ENCODE data around the gene ATPAF1. TPM values are rescaled to one million over a fixed set of nuclear protein-coding genes. Genes with fewer than 3 reads are reported as not detected.

Gene ATPAF1
- polyA plus RNA-seq, 1 experiment, result 85.6 TPM

GRCh38 chr1:46607345-46608130 is 60.6 kb downstream of the ATPAF1 start:
- CTCF ChIA-PET, result interaction anchor here (0.6 kb wide), 1 partner anchor 203 kb away, joined by 3 read pairs; no protein-coding TSS in a partner anchor
- H3K9me3 ChIP-seq (ENCODE audit: control insufficient read depth, insufficient read depth, low read length), result no peaks in the 10 kb centered on the region; the same call in 1 of the 2 replicates
- POLR2A ChIA-PET, result no interaction called here

GRCh38 chr1:46606255-46606965 is 61.8 kb downstream of the ATPAF1 start:
- DNase-seq (ENCODE audit: low read depth, low spot score), result no peak

More at GRCh38 chr1:46607345-46608130, 60.6 kb downstream of the ATPAF1 start:
- DNase-seq (ENCODE audit: low read depth, low spot score), result no peak
- no peaks in the 10 kb centered on the region for H3K27me3 ChIP-seq (ENCODE audit: control insufficient read depth, insufficient read depth, low read length)
- no peak overlapping the region for H3K27ac ChIP-seq (ENCODE audit: low read depth, low read length)
- no peak for TF ChIP-seq CTCF (IDR thresholded peaks at IDR 0.05; ENCODE audit: low read depth, low read length)
- H3K4me3 ChIP-seq (ENCODE audit: low read depth, low read length), result no peak overlapping the region

GRCh38 chr1:46605232-46605631 is 62.9 kb downstream of the ATPAF1 start:
- CTCF ChIA-PET, result interaction anchor here (0.7 to 1.9 kb wide), 4 partner anchors 9 to 120 kb away, joined by 3 to 5 read pairs (median 4); no protein-coding TSS in a partner anchor
- Histone ChIP-seq H3K27me3 (ENCODE audit: control insufficient read depth, insufficient read depth, low read length) (no peaks in the 10 kb centered on the region), H3K9me3 (ENCODE audit: control insufficient read depth, insufficient read depth, low read length) (no peaks in the 10 kb centered on the region; the same call in 1 of the 2 replicates), H3K27ac (ENCODE audit: low read depth, low read length) (no peak overlapping the region), H3K4me3 (ENCODE audit: low read depth, low read length) (no peak overlapping the region)
- POLR2A ChIA-PET, result interaction anchor here (0.7 to 1.6 kb wide), 2 partner anchors 8 to 60 kb away, joined by 4 to 10 read pairs; no protein-coding TSS in a partner anchor
- no peak for TF ChIP-seq CTCF (IDR thresholded peaks at IDR 0.05; ENCODE audit: low read depth, low read length)
- DNase-seq (ENCODE audit: low read depth, low spot score), result no peak

More at GRCh38 chr1:46606255-46606965, 61.8 kb downstream of the ATPAF1 start:
- no peaks in the 10 kb centered on the region; the same call in 1 of the 2 replicates for H3K9me3 ChIP-seq (ENCODE audit: control insufficient read depth, insufficient read depth, low read length)
- CTCF ChIA-PET, result interaction anchor here (1.2 kb wide), 1 partner anchor 160 kb away, joined by 3 read pairs; no protein-coding TSS in a partner anchor
- H3K4me3 ChIP-seq (ENCODE audit: low read depth, low read length), result no peak overlapping the region
- H3K27me3 ChIP-seq (ENCODE audit: control insufficient read depth, insufficient read depth, low read length), result no peaks in the 10 kb centered on the region
- no peak overlapping the region for H3K27ac ChIP-seq (ENCODE audit: low read depth, low read length)
- POLR2A ChIA-PET, result interaction anchor here (1.2 kb wide), 1 partner anchor 9 kb away, joined by 10 read pairs; the partner anchor contains the start of gene MOB3C
- no peak for TF ChIP-seq CTCF (IDR thresholded peaks at IDR 0.05; ENCODE audit: low read depth, low read length)

- peak; percentile 87 for DNase-seq (ENCODE audit: low read depth, low spot score)
- Histone ChIP-seq H3K27ac (ENCODE audit: low read depth, low read length) (no peak within 1 kb of the TSS), H3K9me3 (ENCODE audit: control insufficient read depth, insufficient read depth, low read length) (no peaks in the 10 kb centered on the region; the same call in 1 of the 2 replicates), H3K27me3 (ENCODE audit: control insufficient read depth, insufficient read depth, low read length) (no peaks in the 10 kb centered on the region), H3K4me3 (ENCODE audit: low read depth, low read length) (peak within 1 kb of the TSS; percentile 98)
- peak; percentile 27; the same call in 1 of the 2 replicates for TF ChIP-seq CTCF (IDR thresholded peaks at IDR 0.05; ENCODE audit: low read depth, low read length)
- ChIA-PET POLR2A (interaction anchor here (0.5 to 1.9 kb wide), 6 partner anchors 8 to 1552 kb away, joined by 3 to 21 read pairs (median 7); partner anchors contain the start of genes MOB3C and RAD54L), CTCF (interaction anchor here (0.5 to 2.2 kb wide), 8 partner anchors 10 to 731 kb away, joined by 3 to 7 read pairs (median 3); no protein-coding TSS in a partner anchor)
Observed at GRCh38 chr1:46603858-46604549, 64.2 kb downstream of the ATPAF1 start, which contains the start of gene MKNK1. Gene MKNK1, minus strand, starts transcription at chr1:46604268. Its CDS starts 20,941 bp downstream, at chr1:46583327.

Data from AG04450 (cell line).